Measurements from ENCODE around the gene MRPL14.

- peak in 1 of 3 experiments; percentile 17 for TF ChIP-seq CTCF (IDR thresholded peaks at IDR 0.05)
- TF ChIP-seq POLR2A (IDR thresholded peaks at IDR 0.05), result no peak
- no peak for TF ChIP-seq POLR2AphosphoS5 (IDR thresholded peaks at IDR 0.05; ENCODE audit: insufficient read depth in 1 of 2, low read depth in 1 of 2)
Observed at GRCh38 chr6:44100088-44100550, 27.1 kb downstream of the MRPL14 start.
